ENCODE results near the gene EPHA6. TPM values are rescaled to one million over a fixed set of nuclear protein-coding genes. Genes with fewer than 3 reads are reported as not detected.

The EPHA6 gene
- total and polyA plus RNA-seq, 2 donors (not counting 3 experiments of a cell fraction or from before 2014, with no cell fraction given) = not detected

GRCh38 chr3:97421565-97421964 is 607.2 kb downstream of the EPHA6 start:
- TF ChIP-seq CTCF (IDR thresholded peaks at IDR 0.05; ENCODE audit: extremely low read depth in 1 of 2, insufficient read depth in 1 of 2, low read depth in 1 of 2, low read length in 2 of 2) = no peak
- TF ChIP-seq MYC (IDR thresholded peaks at IDR 0.05; ENCODE audit: low read depth, low read length) = no peak
- TF ChIP-seq MAX (IDR thresholded peaks at IDR 0.05; ENCODE audit: insufficient read depth, insufficient read length) = no peak
- TF ChIP-seq GATA2 (IDR thresholded peaks at IDR 0.05; ENCODE audit: insufficient read depth, insufficient read length, low read depth, low read length) = no peak
- no peak for TF ChIP-seq POLR2AphosphoS5 (IDR thresholded peaks at IDR 0.05; ENCODE audit: insufficient read depth, low read depth, low read length)
- TF ChIP-seq POLR2A (IDR thresholded peaks at IDR 0.05; ENCODE audit: low read depth, low read length) = no peak

GRCh38 chr3:97425002-97425401 is 610.6 kb downstream of the EPHA6 start:
- Histone ChIP-seq H3K27ac (ENCODE audit: insufficient read depth, low read depth, low read length) (no peak overlapping the region), H3K4me1 (ENCODE audit: control insufficient read depth, extremely low read depth, insufficient read depth, low read length) (no peaks in the 10 kb centered on the region), H3K36me3 (ENCODE audit: control insufficient read depth in 2 of 2, extremely low read depth in 1 of 2, insufficient read depth in 2 of 2, low read length in 2 of 2) (no peaks in the 10 kb centered on the region), H4K20me1 (replicated peaks; ENCODE audit: control insufficient read depth, extremely low read depth, insufficient read depth, low read length) (no peaks in the 10 kb centered on the region), H3K9me3 (replicated peaks; ENCODE audit: control insufficient read depth, insufficient read depth, low read length) (no peaks in the 10 kb centered on the region), H3K79me2 (ENCODE audit: control insufficient read depth, insufficient read depth, low read length) (no peaks in the 10 kb centered on the region), H2AFZ (ENCODE audit: low read depth, low read length) (no peak overlapping the region), H3K9ac (replicated peaks; ENCODE audit: extremely low read depth, insufficient read depth, low read length) (no peak overlapping the region), H3K4me2 (ENCODE audit: insufficient read depth, low read length) (no peak overlapping the region), H3K27me3 (ENCODE audit: control insufficient read depth in 2 of 2, insufficient read depth in 2 of 2, low read length in 2 of 2) (no peaks in the 10 kb centered on the region), H3K9me1 (replicated peaks; ENCODE audit: control insufficient read depth, extremely low read depth, insufficient read depth, low read length) (no peaks in the 10 kb centered on the region), H3K4me3 (replicated peaks in 1 of 3; ENCODE audit: insufficient read depth in 1 of 3, low read depth in 1 of 3, low read length in 3 of 3) (no peak overlapping the region)
- no peak for DNase-seq (ENCODE audit: low read depth, low spot score)
- TF ChIP-seq FOS (IDR thresholded peaks at IDR 0.05; ENCODE audit: borderline replicate concordance, insufficient read depth, low read length) (no peak), JUN (IDR thresholded peaks at IDR 0.05; ENCODE audit: borderline replicate concordance, insufficient read depth, insufficient read length, low read depth) (no peak), POLR2AphosphoS5 (IDR thresholded peaks at IDR 0.05; ENCODE audit: insufficient read depth, low read depth, low read length) (no peak), MAX (IDR thresholded peaks at IDR 0.05; ENCODE audit: insufficient read depth, insufficient read length) (no peak), EZH2 (IDR thresholded peaks at IDR 0.05; ENCODE audit: borderline replicate concordance, low read depth, low read length, severe bottlenecking) (no peak), POLR2A (IDR thresholded peaks at IDR 0.05; ENCODE audit: low read depth, low read length) (no peak), CTCF (IDR thresholded peaks at IDR 0.05; ENCODE audit: extremely low read depth in 1 of 2, insufficient read depth in 1 of 2, low read depth in 1 of 2, low read length in 2 of 2) (no peak), MYC (IDR thresholded peaks at IDR 0.05; ENCODE audit: low read depth, low read length) (no peak), GATA2 (IDR thresholded peaks at IDR 0.05; ENCODE audit: insufficient read depth, insufficient read length, low read depth, low read length) (no peak)
- no TSS peak for BruUV-seq (replicated peaks)
- ChIA-PET CTCF (no interaction called here), POLR2A (no interaction called here)
- intact Hi-C loops (cut with micrococcal nuclease) (no loop called here), dilution Hi-C loops (cut with MboI; ENCODE audit: extremely low pct_ligation_motif_present, low sequenced_read_pairs) (no loop called here)
- FAIRE-seq = no peak

More at GRCh38 chr3:97421565-97421964, 607.2 kb downstream of the EPHA6 start:
- Histone ChIP-seq H3K9me3 (replicated peaks; ENCODE audit: control insufficient read depth, insufficient read depth, low read length) (no peaks in the 10 kb centered on the region), H3K4me2 (ENCODE audit: insufficient read depth, low read length) (no peak overlapping the region), H3K4me1 (ENCODE audit: control insufficient read depth, extremely low read depth, insufficient read depth, low read length) (no peaks in the 10 kb centered on the region), H2AFZ (ENCODE audit: low read depth, low read length) (no peak overlapping the region), H4K20me1 (replicated peaks; ENCODE audit: control insufficient read depth, extremely low read depth, insufficient read depth, low read length) (no peaks in the 10 kb centered on the region), H3K9me1 (replicated peaks; ENCODE audit: control insufficient read depth, extremely low read depth, insufficient read depth, low read length) (no peaks in the 10 kb centered on the region), H3K36me3 (ENCODE audit: control insufficient read depth in 2 of 2, extremely low read depth in 1 of 2, insufficient read depth in 2 of 2, low read length in 2 of 2) (no peaks in the 10 kb centered on the region), H3K9ac (replicated peaks; ENCODE audit: extremely low read depth, insufficient read depth, low read length) (no peak overlapping the region), H3K79me2 (ENCODE audit: control insufficient read depth, insufficient read depth, low read length) (no peaks in the 10 kb centered on the region), H3K27ac (ENCODE audit: insufficient read depth, low read depth, low read length) (no peak overlapping the region), H3K27me3 (ENCODE audit: control insufficient read depth in 2 of 2, insufficient read depth in 2 of 2, low read length in 2 of 2) (no peaks in the 10 kb centered on the region), H3K4me3 (replicated peaks in 1 of 3; ENCODE audit: insufficient read depth in 1 of 3, low read depth in 1 of 3, low read length in 3 of 3) (no peak overlapping the region)
- CTCF ChIA-PET = no interaction called here
- POLR2A ChIA-PET = no interaction called here
- FAIRE-seq (no peak), DNase-seq (ENCODE audit: low read depth, low spot score) (no peak)
- intact Hi-C loops (cut with micrococcal nuclease) (no loop called here), dilution Hi-C loops (cut with MboI; ENCODE audit: extremely low pct_ligation_motif_present, low sequenced_read_pairs) (no loop called here)
- BruUV-seq (replicated peaks) = no TSS peak

Data from endothelial cell of umbilical vein (primary cell).